Heart left ventricle (tissue), 13 donors: ENCODE data around the gene SSH2.

Experiments
- POLR2A ChIP-seq, 2 donors: fragments of 450-650 bp; IDR thresholded peaks; one replicate each; pipeline ENCODE4 v1.6.1; 2017; ENCODE audit warnings: antibody characterized with exemption in 2 of 2, mild to moderate bottlenecking in 2 of 2, moderate library complexity in 2 of 2
- TF ChIP-seq, protein P1 (sequence below), 12 donors: fragments of 200-600 bp; sonication (generic) in 4 of 12; IDR thresholded peaks; one replicate each; pipeline versions ENCODE4 v1.5.0 to v1.8.0; 2018 to 2022; ENCODE audit warnings: antibody characterized with exemption in 12 of 12, mild to moderate bottlenecking in 5 of 12
- donor health status: ischemic (EF 13 %, LVEDD 7.1; RV severe dilation, severe dysfunction).
- donor health status: DM: no; HTN: yes; CAD: no.
- donor health status: DM: no; HTN: no; CAD: no.
- donor health status: ischemic (EF 25% LVEDD 6.9; RV normal size, moderate dysfunction).
- donor health status: ischemic (EF 25% LVEDD 5.7; RV mildly dilated, moderate dysfunction).
- donor health status: ischemic (EF 35%, LVEDD 5.7; RV mildly dilated, moderate dysfunction).
- donor health status: nonischemic (EF 11% LVEDD 7.7; RV severe dilation, severe dysfunction).
- donor health status: DM: yes; HTN: yes; CAD: no.
- donor health status: PGD.
- donor health status: ischemic (EF 29% LVEDD 5.4; RV normal size, mild dysfunction).
- donor health status: nonischemic (EF 23%, LVEDD 6.1; RV moderate dilation, normal function).

DNA sequence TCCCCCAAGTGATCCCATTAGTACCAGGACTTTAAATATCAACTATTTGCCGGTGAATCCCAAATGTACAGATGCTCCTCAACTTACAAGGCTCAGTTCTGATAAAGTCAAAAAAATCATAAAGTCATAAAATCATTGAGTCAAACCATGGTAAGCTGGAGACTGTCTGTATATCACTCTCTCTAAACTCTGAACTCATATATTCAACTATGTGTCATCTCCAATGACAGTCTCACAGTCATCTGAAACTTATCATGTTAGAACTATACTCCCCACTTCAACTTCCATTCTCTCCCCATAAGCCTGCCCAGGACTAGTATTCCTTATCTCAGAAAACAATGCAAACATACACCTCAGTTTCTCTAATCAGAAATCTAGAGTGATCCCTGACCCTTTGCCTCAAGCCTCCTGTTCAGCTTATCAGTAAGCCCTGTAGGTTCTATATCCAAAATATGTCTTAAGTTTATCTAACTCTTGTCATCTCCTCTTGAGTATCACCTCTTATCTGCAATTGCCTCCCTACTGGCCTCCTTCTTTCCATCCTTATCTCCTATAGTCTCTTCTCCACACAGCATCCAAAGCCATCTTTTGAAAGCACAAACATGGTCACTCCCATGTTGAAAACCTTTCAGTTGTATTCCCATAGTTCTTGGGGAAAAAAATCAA, 55.0 kb downstream of the SSH2 start:
- TF ChIP-seq, protein P1, sequence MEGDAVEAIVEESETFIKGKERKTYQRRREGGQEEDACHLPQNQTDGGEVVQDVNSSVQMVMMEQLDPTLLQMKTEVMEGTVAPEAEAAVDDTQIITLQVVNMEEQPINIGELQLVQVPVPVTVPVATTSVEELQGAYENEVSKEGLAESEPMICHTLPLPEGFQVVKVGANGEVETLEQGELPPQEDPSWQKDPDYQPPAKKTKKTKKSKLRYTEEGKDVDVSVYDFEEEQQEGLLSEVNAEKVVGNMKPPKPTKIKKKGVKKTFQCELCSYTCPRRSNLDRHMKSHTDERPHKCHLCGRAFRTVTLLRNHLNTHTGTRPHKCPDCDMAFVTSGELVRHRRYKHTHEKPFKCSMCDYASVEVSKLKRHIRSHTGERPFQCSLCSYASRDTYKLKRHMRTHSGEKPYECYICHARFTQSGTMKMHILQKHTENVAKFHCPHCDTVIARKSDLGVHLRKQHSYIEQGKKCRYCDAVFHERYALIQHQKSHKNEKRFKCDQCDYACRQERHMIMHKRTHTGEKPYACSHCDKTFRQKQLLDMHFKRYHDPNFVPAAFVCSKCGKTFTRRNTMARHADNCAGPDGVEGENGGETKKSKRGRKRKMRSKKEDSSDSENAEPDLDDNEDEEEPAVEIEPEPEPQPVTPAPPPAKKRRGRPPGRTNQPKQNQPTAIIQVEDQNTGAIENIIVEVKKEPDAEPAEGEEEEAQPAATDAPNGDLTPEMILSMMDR (IDR thresholded peaks at IDR 0.05), result no peak
- TF ChIP-seq POLR2A (IDR thresholded peaks at IDR 0.05), result no peak
